Mesenchymal stem cell (in vitro differentiated cells and primary cell): ENCODE measurements around the gene LRRFIP1.
A peak's percentile ranks its signal among the peaks of the same experiment; 100 is the strongest.
"Not testable (repeated sequence)": the region's sequence is repeated elsewhere in the genome, so short reads cannot be mapped to it uniquely, and the experiment has no call there.

Experiments used
- DNase-seq: peaks from one replicate; pipeline ENCODE4 v3.0.0-alpha.2; 2013
- H2AFZ ChIP-seq: one replicate; pipeline ENCODE4 v1.6.1; 2013; ENCODE audit warnings: low read depth, mild to moderate bottlenecking, control low read depth, inconsistent platforms, low read length, moderate library complexity
- H2AK5ac ChIP-seq: 2 replicates; pipeline ENCODE4 v1.6.1; 2013; ENCODE audit warnings: low read length, moderate library complexity, mild to moderate bottlenecking, inconsistent platforms; ENCODE audit not compliant: severe bottlenecking
- H2BK120ac ChIP-seq: one replicate; pipeline ENCODE4 v1.6.1; 2013; ENCODE audit warnings: low read depth, mild to moderate bottlenecking, inconsistent platforms, low read length, moderate library complexity
- H2BK12ac ChIP-seq, 2 experiments: one replicate each; pipeline ENCODE4 v1.6.1; 2013; ENCODE audit warnings: inconsistent platforms in 2 of 2, low read length in 2 of 2, mild to moderate bottlenecking in 2 of 2, moderate library complexity in 2 of 2, control low read depth in 1 of 2
- H2BK15ac ChIP-seq: one replicate; pipeline ENCODE4 v1.6.1; 2013; ENCODE audit warnings: mild to moderate bottlenecking, low read depth, inconsistent platforms; ENCODE audit not compliant: poor library complexity, severe bottlenecking
- H2BK5ac ChIP-seq: 2 replicates; pipeline ENCODE4 v1.6.1; 2013; ENCODE audit warnings: low read depth, mild to moderate bottlenecking, low read length, control low read depth, inconsistent platforms; ENCODE audit not compliant: poor library complexity, severe bottlenecking
- H3K14ac ChIP-seq, 2 experiments: one replicate each; pipeline ENCODE4 v1.6.1; 2013; ENCODE audit warnings: inconsistent platforms in 2 of 2, low read length in 2 of 2, control low read depth in 1 of 2, mild to moderate bottlenecking in 1 of 2, moderate library complexity in 1 of 2
- H3K18ac ChIP-seq, 2 experiments: one replicate each; pipeline ENCODE4 v1.6.1; 2013; ENCODE audit warnings: inconsistent platforms in 2 of 2, low read length in 2 of 2, control low read depth in 1 of 2, low read depth in 1 of 2, mild to moderate bottlenecking in 1 of 2
- H3K23ac ChIP-seq, 2 experiments: one replicate each; pipeline ENCODE4 v1.6.1; 2013; ENCODE audit warnings: inconsistent platforms in 2 of 2, low read length in 2 of 2, mild to moderate bottlenecking in 2 of 2, moderate library complexity in 2 of 2, control low read depth in 1 of 2
- H3K27ac ChIP-seq: 2 replicates; pipeline ENCODE4 v1.5.1; 2013; ENCODE audit warnings: mild to moderate bottlenecking, moderate library complexity, low read length, control low read depth, inconsistent platforms; ENCODE audit not compliant: poor library complexity, severe bottlenecking
- H3K27me3 ChIP-seq, 2 experiments: 2 replicates each; pipeline versions ENCODE4 v1.6.1 to v1.7.0; 2013; ENCODE audit warnings: low read length in 2 of 2, mild to moderate bottlenecking in 2 of 2, moderate library complexity in 2 of 2, control low read depth in 1 of 2, inconsistent platforms in 1 of 2; ENCODE audit not compliant: control insufficient read depth in 1 of 2, insufficient read depth in 1 of 2
- H3K36me3 ChIP-seq, 2 experiments: 2 replicates each; pipeline versions ENCODE4 v1.6.1 to v1.7.0; 2013; ENCODE audit warnings: low read length in 2 of 2, control low read depth in 1 of 2, inconsistent platforms in 1 of 2, low read depth in 1 of 2, mild to moderate bottlenecking in 1 of 2; ENCODE audit not compliant: insufficient read depth in 2 of 2, control insufficient read depth in 1 of 2
- H3K4ac ChIP-seq, 2 experiments: one replicate each; pipeline ENCODE4 v1.6.1; 2013; ENCODE audit warnings: inconsistent platforms in 2 of 2, low read length in 2 of 2, mild to moderate bottlenecking in 2 of 2, moderate library complexity in 2 of 2, control low read depth in 1 of 2, low read depth in 1 of 2
- H3K4me1 ChIP-seq: 2 replicates; pipeline ENCODE4 v1.6.1; 2013; ENCODE audit warnings: low read depth, low read length, control low read depth; ENCODE audit not compliant: control insufficient read depth, insufficient read depth
- H3K4me2 ChIP-seq: 2 replicates; pipeline ENCODE4 v1.6.1; 2013; ENCODE audit warnings: low read length, mild to moderate bottlenecking, inconsistent platforms; ENCODE audit not compliant: poor library complexity, severe bottlenecking
- H3K4me3 ChIP-seq, 2 experiments: 2 replicates each; pipeline versions ENCODE4 v1.5.1 to v1.7.0; 2013; ENCODE audit warnings: low read length in 2 of 2, mild to moderate bottlenecking in 2 of 2, control low read depth in 1 of 2, low read depth in 1 of 2; ENCODE audit not compliant: insufficient read depth in 1 of 2
- H3K79me1 ChIP-seq: replicated peaks from 2 replicates; pipeline ENCODE4 v1.6.1; 2013; ENCODE audit warnings: mild to moderate bottlenecking, control low read depth, low read length, inconsistent platforms; ENCODE audit not compliant: poor library complexity, severe bottlenecking
- H3K9ac ChIP-seq: 2 replicates; pipeline ENCODE4 v1.7.0; 2013; ENCODE audit warnings: mild to moderate bottlenecking, low read length, moderate library complexity
- H3K9me3 ChIP-seq: 2 replicates; pipeline ENCODE4 v1.7.0; 2013; ENCODE audit warnings: mild to moderate bottlenecking, low read length; ENCODE audit not compliant: control insufficient read depth
- H4K8ac ChIP-seq: one replicate; pipeline ENCODE4 v1.6.1; 2013; ENCODE audit warnings: inconsistent platforms, mild to moderate bottlenecking, low read length, moderate library complexity
- H4K91ac ChIP-seq: one replicate; pipeline ENCODE4 v1.6.1; 2013; ENCODE audit warnings: mild to moderate bottlenecking, low read length, inconsistent platforms
- WGBS: methylation state at CpG from one replicate; pipeline ENCODE4 v1.1.7; 2013; ENCODE audit warnings: mixed read lengths; 5-methylcytosine and 5-hydroxymethylcytosine counted together

The LRRFIP1 gene

GRCh38 chr2:237665713-237666143 lies 38.3 kb downstream of the LRRFIP1 start:
- H2AFZ ChIP-seq: no peak overlapping the region
- H3K79me1 ChIP-seq: peaks cover 36% of the 10 kb centered on the region
- H2AK5ac ChIP-seq: no peak overlapping the region
- H4K8ac ChIP-seq: no peak overlapping the region
- H3K27me3 ChIP-seq: no peaks in the 10 kb centered on the region
- no peak overlapping the region for H3K9ac ChIP-seq
- 84% methylated on average over 7 of the region's 7 CpGs for WGBS
- H2BK5ac ChIP-seq: no peak overlapping the region
- H4K91ac ChIP-seq: no peak overlapping the region
- no peak overlapping the region for H2BK12ac ChIP-seq
- H3K27ac ChIP-seq: no peak overlapping the region
- no peak overlapping the region for H3K18ac ChIP-seq
- H3K23ac ChIP-seq: no peak overlapping the region
- no peak overlapping the region for H2BK15ac ChIP-seq
- no peak for DNase-seq
- H2BK120ac ChIP-seq: no peak overlapping the region
- H3K4me3 ChIP-seq: no peak overlapping the region
- no peak overlapping the region for H3K4me2 ChIP-seq
- no peak overlapping the region for H3K4ac ChIP-seq
- no peaks in the 10 kb centered on the region for H3K9me3 ChIP-seq
- H3K4me1 ChIP-seq: peaks cover 28% of the 10 kb centered on the region
- H3K36me3 ChIP-seq: peaks cover 7 to 18% of the 10 kb centered on the region in 2 experiments
- H3K14ac ChIP-seq: no peak overlapping the region

DNA sequence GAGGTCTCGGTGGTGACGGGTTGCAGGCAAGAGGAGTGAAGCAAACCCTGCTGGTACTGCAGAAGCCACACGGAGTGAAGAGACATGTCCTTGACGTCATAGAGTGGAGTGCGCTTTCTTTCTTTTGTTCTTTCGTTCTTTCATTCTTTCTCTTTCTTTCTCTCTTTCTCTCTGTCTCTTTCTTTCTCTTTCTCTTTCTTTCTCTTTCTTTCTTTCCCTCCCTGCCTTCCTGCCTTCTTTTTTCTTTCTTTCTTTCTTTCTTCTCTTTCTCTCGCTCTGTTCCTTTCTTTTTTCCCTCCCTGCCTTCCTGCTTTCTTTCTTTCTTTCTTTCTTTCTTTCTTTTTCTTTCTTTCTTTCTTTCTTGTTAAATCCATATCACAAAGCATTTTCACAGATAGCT lies 39.2 kb downstream of the LRRFIP1 start:
- Histone ChIP-seq H2BK12ac (no peak overlapping the region), H3K27me3 (no peaks in the 10 kb centered on the region), H3K79me1 (peaks cover 35% of the 10 kb centered on the region), H3K23ac (no peak overlapping the region), H3K9ac (no peak overlapping the region), H2BK120ac (no peak overlapping the region), H3K36me3 (peaks cover 7 to 21% of the 10 kb centered on the region in 2 experiments), H3K18ac (no peak overlapping the region), H2BK15ac (no peak overlapping the region), H4K91ac (no peak overlapping the region), H3K4ac (no peak overlapping the region), H2BK5ac (no peak overlapping the region), H3K27ac (no peak overlapping the region), H2AK5ac (no peak overlapping the region), H3K4me1 (peaks cover 29% of the 10 kb centered on the region), H3K14ac (no peak overlapping the region), H3K4me3 (no peak overlapping the region), H2AFZ (no peak overlapping the region), H3K4me2 (no peak overlapping the region), H3K9me3 (no peaks in the 10 kb centered on the region), H4K8ac (no peak overlapping the region)
- DNase-seq: no peak
- 77% methylated on average over 7 of the region's 7 CpGs for whole genome bisulfite sequencing

GRCh38 chr2:237667050-237667576 lies 39.7 kb downstream of the LRRFIP1 start:
- H3K9ac ChIP-seq, H4K8ac ChIP-seq, H3K23ac ChIP-seq, H3K4me3 ChIP-seq, H2BK12ac ChIP-seq, DNase-seq, H3K4ac ChIP-seq, H2BK5ac ChIP-seq, H3K27me3 ChIP-seq, H4K91ac ChIP-seq, H2AFZ ChIP-seq, H2BK15ac ChIP-seq, H2AK5ac ChIP-seq, H2BK120ac ChIP-seq, H3K4me2 ChIP-seq, H3K27ac ChIP-seq, H3K9me3 ChIP-seq: not testable (repeated sequence)
- peaks cover 34% of the 10 kb centered on the region for H3K79me1 ChIP-seq
- peaks cover 7 to 21% of the 10 kb centered on the region in 2 experiments for H3K36me3 ChIP-seq
- H3K18ac ChIP-seq: peak overlapping the region in 1 of 2 experiments; percentile 7
- H3K4me1 ChIP-seq: peaks cover 29% of the 10 kb centered on the region
- 100% methylated on average over 6 of the region's 6 CpGs for WGBS
- peak overlapping the region in 1 of 2 experiments; percentile 58 for H3K14ac ChIP-seq

- no peak overlapping the region for H2BK120ac ChIP-seq
- peak overlapping the region; percentile 15 for H2AK5ac ChIP-seq
- H3K36me3 ChIP-seq: peaks cover 7 to 21% of the 10 kb centered on the region in 2 experiments
- H2BK12ac ChIP-seq: peak overlapping the region in 1 of 2 experiments; percentile 31
- 78% methylated on average over 6 of the region's 6 CpGs for WGBS
- H3K9me3 ChIP-seq: no peaks in the 10 kb centered on the region
- no peak for DNase-seq
- peaks cover 34% of the 10 kb centered on the region for H3K79me1 ChIP-seq
- H3K9ac ChIP-seq: no peak overlapping the region
- no peak overlapping the region for H2AFZ ChIP-seq
- H3K14ac ChIP-seq: no peak overlapping the region
- no peak overlapping the region for H3K4ac ChIP-seq
- no peak overlapping the region for H3K4me2 ChIP-seq
- no peak overlapping the region for H3K27ac ChIP-seq
- no peaks in the 10 kb centered on the region for H3K27me3 ChIP-seq
- H3K23ac ChIP-seq: no peak overlapping the region
- H4K91ac ChIP-seq: no peak overlapping the region
- no peak overlapping the region for H2BK15ac ChIP-seq
- no peak overlapping the region for H3K4me3 ChIP-seq
- H3K18ac ChIP-seq: no peak overlapping the region
- no peak overlapping the region for H4K8ac ChIP-seq
- peaks cover 26% of the 10 kb centered on the region for H3K4me1 ChIP-seq
- no peak overlapping the region for H2BK5ac ChIP-seq
Measured at GRCh38 chr2:237667893-237668292, 40.5 kb downstream of the LRRFIP1 start.
